CD4-positive, alpha-beta T cell treated with Interferon gamma for 1 hour (primary cell): Measurements from ENCODE around the gene CAAP1.
"Not testable (repeated sequence)": the region's sequence is repeated elsewhere in the genome, so short reads cannot be mapped to it uniquely, and the experiment has no call there.

ENCODE experiments used
- DNase-seq: peaks from one replicate; pipeline ENCODE4 v3.0.0-alpha.2; 2020

The CAAP1 gene, protein sequence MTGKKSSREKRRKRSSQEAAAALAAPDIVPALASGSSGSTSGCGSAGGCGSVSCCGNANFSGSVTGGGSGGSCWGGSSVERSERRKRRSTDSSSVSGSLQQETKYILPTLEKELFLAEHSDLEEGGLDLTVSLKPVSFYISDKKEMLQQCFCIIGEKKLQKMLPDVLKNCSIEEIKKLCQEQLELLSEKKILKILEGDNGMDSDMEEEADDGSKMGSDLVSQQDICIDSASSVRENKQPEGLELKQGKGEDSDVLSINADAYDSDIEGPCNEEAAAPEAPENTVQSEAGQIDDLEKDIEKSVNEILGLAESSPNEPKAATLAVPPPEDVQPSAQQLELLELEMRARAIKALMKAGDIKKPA

GRCh38 chr9:26892251-26893029 lies at the start of gene CAAP1:
Gene CAAP1, minus strand, starts transcription at chr9:26892802. Its CDS starts 87 bp downstream, at chr9:26892715.
- peak; percentile 93 for DNase-seq

DNA sequence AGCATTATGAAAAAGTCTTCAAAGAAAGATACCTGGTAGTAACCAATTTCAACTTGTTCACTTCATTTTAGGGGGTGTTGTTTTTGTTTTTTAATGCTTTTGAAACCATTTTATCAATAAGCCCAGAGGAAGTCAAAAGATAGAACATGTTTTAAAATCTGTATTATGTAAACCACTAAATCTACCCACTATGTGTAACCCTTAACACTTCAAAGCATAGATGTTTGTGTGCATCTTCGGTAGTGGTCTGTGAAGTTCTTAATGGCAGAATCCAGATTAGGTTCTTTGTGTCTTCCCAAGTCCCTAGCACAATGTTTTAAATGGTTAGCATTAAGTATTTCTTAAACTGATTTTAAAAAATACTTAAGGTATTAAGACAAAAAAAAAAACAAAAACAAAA lies 48.2 kb upstream of the CAAP1 start:
- DNase-seq, result no peak

DNA sequence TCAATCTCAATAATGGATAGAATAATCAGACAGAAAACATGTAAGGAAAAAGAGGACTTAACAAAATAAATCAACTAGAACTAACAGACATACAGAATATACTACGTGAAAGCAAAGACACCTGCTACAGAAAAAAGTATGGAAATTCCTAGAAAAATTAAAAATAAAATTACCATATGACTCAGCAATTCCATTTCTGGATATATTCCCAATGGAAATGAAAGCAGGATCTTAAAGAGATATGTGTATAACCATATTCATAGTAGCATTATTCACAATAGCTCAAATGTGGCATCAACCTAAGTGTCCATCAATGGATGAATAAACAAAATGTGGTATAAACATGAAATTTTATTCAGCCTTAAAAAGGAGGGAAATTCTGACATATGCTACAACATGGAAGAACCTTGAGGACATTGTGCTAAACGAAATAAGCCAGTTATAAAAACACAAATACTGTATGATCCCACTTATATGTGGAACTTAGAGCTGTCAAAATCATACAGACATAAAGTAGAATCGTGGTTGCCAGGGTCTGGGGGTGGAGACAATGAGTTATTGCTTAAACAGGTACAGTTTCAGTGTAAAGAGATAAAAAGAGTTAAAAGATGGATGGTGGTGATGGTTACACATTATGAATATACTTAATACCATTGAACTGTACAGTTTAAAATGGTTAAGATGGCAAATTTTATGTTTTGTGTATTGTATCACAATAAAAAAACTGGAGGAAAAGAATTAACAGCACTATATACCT lies 47.5 kb upstream of the CAAP1 start:
- DNase-seq, result no peak

- no peak for DNase-seq
Measured at GRCh38 chr9:26937816-26938371, 45.3 kb upstream of the CAAP1 start.

DNA sequence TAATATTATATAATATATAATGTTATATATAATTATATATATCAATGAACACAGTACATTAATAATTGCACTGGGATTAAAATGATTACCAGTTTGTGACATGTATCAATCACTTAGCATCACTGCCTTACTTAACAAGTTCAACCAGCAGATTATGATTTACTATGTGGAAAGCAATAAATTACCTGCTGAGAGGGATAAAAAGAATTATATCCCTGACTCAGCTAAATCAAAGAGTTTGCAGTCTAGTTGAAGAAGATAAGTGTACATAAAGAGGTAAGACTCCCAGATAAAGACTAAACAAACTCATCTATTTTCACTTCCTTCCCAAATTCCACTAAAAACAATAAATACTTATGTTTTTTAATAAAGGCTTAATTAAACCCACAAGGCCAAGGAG lies 43.2 kb upstream of the CAAP1 start:
- DNase-seq, result no peak

DNA sequence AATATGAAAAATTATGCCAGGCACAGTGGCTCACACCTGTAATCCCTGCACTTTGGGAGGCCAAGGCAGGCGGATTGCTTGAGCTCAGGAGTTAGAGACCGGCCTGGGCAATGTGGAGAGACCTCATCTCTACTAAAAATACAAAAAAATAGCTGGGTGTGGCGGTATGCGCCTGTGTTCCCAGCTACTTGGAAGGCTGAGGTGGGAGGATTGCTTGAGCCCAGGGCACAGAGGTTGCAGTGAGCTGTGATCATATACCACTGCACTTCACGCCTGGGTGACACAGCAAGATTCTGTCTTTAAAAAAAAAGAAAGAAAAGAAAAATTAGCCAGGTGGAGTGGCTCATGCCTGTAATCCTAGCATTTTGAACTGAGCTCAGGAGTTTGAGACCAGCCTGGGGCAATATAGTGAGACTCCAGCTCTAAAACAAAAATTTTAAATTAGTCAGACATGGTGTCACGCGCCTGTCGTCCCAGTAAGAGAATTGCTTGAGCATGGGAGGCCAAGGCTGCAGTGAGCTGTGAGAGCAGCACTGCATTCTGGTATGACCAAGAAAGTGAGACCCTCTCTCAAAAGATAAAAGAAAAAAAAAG lies 36.4 kb upstream of the CAAP1 start:
- DNase-seq, result no peak

- DNase-seq, result no peak
Measured at GRCh38 chr9:26925609-26926008, 33.0 kb upstream of the CAAP1 start.

DNA sequence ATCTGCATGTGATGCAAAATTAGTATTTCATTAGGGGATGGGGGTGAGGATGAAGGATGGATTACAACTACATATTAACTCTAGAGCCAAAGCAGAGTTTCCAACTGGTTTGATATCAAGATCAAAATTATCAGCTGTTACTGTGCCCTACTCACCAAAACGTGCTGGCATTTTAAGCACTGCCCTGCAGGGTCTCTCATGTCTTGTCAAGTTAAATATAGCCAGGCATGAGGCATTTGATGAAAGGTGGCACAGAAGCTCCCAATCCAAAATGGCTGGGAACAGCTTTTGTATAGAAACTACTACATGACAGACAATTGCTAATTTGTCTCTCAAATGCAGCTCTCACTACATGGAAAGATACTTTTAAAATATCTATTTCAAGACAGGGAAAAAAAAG lies 27.1 kb upstream of the CAAP1 start:
- DNase-seq, result no peak

GRCh38 chr9:26913138-26913668 lies 20.6 kb upstream of the CAAP1 start:
- DNase-seq, result no peak

GRCh38 chr9:26904671-26905070 lies 12.1 kb upstream of the CAAP1 start:
- DNase-seq, result no peak

DNA sequence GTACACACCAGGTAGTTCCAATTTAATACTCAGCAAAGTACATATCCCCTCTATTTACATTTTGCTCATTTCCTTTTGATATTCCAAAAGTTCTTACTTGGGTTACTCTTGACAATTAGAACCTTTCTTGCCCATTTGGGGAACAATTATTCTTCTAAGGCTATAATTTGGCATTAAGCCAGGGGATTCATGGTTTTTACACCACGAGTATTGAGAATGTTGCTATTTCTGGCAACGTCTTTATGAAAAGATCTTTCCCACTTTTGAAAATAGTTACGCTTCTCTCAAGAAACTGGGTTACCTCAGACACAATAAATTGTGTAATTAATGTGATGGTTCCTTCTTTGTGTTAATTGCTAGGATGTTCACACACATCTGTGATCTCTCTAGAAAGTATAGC lies 11.5 kb upstream of the CAAP1 start:
- DNase-seq, result no peak

DNA sequence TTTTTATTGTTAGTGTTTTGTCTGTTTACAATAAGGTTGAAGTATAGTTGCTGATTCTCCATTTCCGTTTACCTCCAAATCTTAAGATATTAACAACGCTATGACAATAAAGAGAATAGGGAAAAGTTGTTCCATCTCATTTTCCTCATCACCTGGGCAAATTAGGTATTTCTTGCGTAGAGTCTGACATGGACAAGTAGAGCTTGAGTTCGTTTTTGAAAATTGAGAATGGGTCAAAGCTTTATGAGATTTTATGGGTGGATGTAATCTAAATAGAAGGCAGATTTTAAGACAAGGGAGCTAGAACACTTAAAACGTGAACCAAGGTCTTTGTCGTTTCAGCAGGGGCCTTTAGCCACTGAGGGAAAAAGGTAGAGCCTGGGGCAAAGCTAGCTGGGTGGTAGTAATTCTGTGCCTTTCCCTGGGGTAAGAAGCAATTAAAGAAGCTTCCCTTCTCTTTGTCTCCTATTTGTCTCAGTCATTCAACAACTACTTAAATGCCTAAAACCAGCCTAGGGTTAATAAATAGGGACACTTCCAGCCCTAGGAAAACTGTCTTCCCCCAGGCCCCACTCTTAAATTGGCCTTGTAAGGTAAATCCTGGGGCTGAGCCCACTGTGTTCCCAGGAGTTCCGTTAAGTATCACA lies 551 bp upstream of the CAAP1 start:
- DNase-seq, result no peak

- no peak for DNase-seq
Measured at GRCh38 chr9:26891726-26892125, 876 bp downstream of the CAAP1 start.

- DNase-seq, result no peak
Measured at GRCh38 chr9:26888271-26888670, 4.3 kb downstream of the CAAP1 start.

- DNase-seq, result no peak
Measured at GRCh38 chr9:26882154-26882553, 10.4 kb downstream of the CAAP1 start.

DNA sequence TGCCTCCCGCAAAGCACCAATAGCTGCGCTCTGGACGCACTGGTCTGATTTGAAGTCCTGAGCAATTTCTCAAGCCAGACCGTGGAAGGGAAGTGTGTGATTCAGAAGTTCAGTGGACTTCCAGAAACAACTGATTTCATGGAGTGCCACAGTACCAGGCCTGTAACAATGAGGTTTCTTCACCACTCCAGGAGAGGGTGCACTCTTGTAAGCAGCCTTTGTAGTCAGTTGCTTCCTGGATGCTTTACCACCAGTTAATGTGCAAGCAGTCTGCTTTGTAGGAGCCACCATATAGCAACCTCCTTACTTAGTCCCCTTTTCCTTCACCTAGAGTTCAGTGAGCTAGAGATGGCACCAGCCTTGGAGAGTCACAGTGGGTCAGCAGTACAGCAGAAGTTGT lies 12.3 kb downstream of the CAAP1 start:
- no peak for DNase-seq

GRCh38 chr9:26875155-26875554 lies 17.4 kb downstream of the CAAP1 start:
- not testable (repeated sequence) for DNase-seq

DNA sequence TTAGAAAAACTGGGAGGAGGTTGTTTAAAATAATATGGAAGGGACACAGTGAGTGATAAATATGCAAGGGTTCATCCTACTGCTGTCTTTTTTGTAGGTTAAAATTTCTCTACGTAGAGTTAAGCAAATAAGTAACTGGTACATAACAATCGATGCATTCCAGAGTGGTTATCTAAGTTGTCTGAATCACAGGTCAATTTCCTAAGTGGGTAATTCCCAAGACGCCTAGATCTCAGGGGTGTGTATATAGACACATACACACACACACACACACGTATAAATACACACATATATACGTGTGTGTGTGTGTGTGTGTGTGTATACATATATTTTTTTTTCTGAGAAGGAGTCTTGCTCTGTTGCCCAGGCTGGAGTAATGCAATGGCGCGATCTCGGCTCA lies 22.3 kb downstream of the CAAP1 start:
- DNase-seq, result no peak

GRCh38 chr9:26863074-26863473 lies 29.5 kb downstream of the CAAP1 start:
- DNase-seq, result no peak

DNA sequence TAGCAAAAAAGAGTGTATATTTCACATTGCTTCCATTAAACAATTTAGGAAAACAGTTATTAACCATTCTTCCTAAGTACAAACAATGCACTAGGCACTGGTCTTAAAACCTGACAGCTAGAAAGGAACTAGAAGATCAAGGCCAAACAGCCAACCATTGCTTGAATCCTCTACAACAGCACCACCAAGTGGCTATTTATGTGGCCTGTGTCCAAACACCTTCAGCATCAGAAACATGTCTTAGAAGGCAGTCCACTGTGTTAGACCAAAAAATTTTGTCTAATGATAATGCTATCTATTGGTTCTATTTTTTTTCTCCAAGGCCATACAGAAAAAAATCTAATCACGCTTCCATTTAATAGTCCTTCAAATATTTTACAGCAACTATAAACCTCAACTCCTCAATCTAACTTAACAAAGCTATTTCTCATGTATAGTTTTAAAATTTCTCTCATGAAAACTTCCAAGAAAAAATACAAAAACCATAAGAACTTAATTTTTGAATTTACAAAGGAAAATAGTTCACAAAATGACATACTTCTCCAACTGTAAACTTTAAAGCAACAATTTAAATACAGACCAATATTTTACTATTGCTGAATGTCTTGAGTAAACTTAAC lies 36.1 kb downstream of the CAAP1 start:
- no peak for DNase-seq

- DNase-seq, result no peak
Measured at GRCh38 chr9:26850995-26851394, 41.6 kb downstream of the CAAP1 start.

- no peak for DNase-seq
Measured at GRCh38 chr9:26833792-26834191, 58.8 kb downstream of the CAAP1 start.
